Neutrophil (primary cell): ENCODE results near the gene LDLRAP1.

ENCODE experiments used
- H3K27ac ChIP-seq: fragments of 200-600 bp; sonication (generic); 2 replicates; pipeline ENCODE4 v1.5.1; 2016; ENCODE audit warnings: mild to moderate bottlenecking, moderate library complexity
- H3K27me3 ChIP-seq: fragments of 200-600 bp; sonication (generic); 2 replicates; pipeline ENCODE4 v1.6.0; 2016; ENCODE audit warnings: mild to moderate bottlenecking
- H3K36me3 ChIP-seq: fragments of 200-600 bp; sonication (generic); 2 replicates; pipeline ENCODE4 v1.5.1; 2017
- H3K4me1 ChIP-seq, 2 experiments: fragments of 200-600 bp in 1 of 2; sonication (generic) in 1 of 2; 1 replicate in 1 of 2; 2 replicates in 1 of 2; pipeline versions ENCODE4 v1.5.1 to v1.6.1; 2013 to 2016; ENCODE audit warnings: low read depth in 1 of 2, low read length in 1 of 2, mild to moderate bottlenecking in 1 of 2, moderate library complexity in 1 of 2; ENCODE audit not compliant: control insufficient read depth in 1 of 2, insufficient read depth in 1 of 2
- H3K4me3 ChIP-seq, 2 experiments: fragments of 200-600 bp in 1 of 2; sonication (generic) in 1 of 2; 1 replicate in 1 of 2; 2 replicates in 1 of 2; pipeline ENCODE4 v1.5.1; 2013 to 2016; ENCODE audit warnings: low read depth in 1 of 2, low read length in 1 of 2, mild to moderate bottlenecking in 1 of 2, moderate library complexity in 1 of 2
- H3K9me3 ChIP-seq: fragments of 200-600 bp; sonication (generic); 2 replicates; pipeline ENCODE4 v1.5.1; 2016
- TF ChIP-seq, protein P1 (sequence below): fragments of 200-600 bp; sonication (generic); IDR thresholded peaks from 2 replicates; pipeline ENCODE4 v1.5.1; 2016; ENCODE audit warnings: antibody characterized with exemption

The LDLRAP1 gene

GRCh38 chr1:25531082-25531461, 12.3 kb upstream of the LDLRAP1 start:
- no peaks in the 10 kb centered on the region for H3K27me3 ChIP-seq
- TF ChIP-seq, protein P1, sequence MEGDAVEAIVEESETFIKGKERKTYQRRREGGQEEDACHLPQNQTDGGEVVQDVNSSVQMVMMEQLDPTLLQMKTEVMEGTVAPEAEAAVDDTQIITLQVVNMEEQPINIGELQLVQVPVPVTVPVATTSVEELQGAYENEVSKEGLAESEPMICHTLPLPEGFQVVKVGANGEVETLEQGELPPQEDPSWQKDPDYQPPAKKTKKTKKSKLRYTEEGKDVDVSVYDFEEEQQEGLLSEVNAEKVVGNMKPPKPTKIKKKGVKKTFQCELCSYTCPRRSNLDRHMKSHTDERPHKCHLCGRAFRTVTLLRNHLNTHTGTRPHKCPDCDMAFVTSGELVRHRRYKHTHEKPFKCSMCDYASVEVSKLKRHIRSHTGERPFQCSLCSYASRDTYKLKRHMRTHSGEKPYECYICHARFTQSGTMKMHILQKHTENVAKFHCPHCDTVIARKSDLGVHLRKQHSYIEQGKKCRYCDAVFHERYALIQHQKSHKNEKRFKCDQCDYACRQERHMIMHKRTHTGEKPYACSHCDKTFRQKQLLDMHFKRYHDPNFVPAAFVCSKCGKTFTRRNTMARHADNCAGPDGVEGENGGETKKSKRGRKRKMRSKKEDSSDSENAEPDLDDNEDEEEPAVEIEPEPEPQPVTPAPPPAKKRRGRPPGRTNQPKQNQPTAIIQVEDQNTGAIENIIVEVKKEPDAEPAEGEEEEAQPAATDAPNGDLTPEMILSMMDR = no peak
- H3K4me3 ChIP-seq = no peak overlapping the region
- H3K9me3 ChIP-seq = no peaks in the 10 kb centered on the region
- no peaks in the 10 kb centered on the region for H3K36me3 ChIP-seq
- no peak overlapping the region for H3K27ac ChIP-seq
- no peaks in the 10 kb centered on the region for H3K4me1 ChIP-seq

DNA sequence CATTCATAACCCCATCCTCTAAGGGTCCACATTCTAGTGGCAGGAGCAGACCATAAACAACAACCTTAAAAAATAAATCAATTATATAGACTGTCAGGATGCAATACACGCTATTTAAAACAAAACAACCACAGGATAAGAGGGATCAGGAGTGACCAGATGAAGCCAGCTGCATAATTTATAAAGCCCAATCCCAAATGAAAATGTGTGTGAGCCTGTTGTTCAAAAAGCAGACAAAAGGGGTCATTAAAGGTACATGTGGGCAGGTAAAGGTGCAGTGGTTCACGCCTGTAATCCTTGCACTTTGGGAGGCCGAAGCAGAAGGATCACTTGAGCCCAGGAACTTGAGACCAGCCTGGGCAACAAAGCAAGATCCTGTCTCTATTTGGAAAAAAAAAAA, 10.4 kb upstream of the LDLRAP1 start:
- H3K36me3 ChIP-seq = no peaks in the 10 kb centered on the region
- H3K27me3 ChIP-seq = no peaks in the 10 kb centered on the region
- H3K9me3 ChIP-seq = no peaks in the 10 kb centered on the region
- no peaks in the 10 kb centered on the region for H3K4me1 ChIP-seq
- H3K4me3 ChIP-seq = no peak overlapping the region
- H3K27ac ChIP-seq = no peak overlapping the region
- TF ChIP-seq, protein P1 = no peak

GRCh38 chr1:25533775-25534409, 9.5 kb upstream of the LDLRAP1 start:
- TF ChIP-seq, protein P1 = no peak
- Histone ChIP-seq H3K4me3 (no peak overlapping the region), H3K9me3 (no peaks in the 10 kb centered on the region)

DNA sequence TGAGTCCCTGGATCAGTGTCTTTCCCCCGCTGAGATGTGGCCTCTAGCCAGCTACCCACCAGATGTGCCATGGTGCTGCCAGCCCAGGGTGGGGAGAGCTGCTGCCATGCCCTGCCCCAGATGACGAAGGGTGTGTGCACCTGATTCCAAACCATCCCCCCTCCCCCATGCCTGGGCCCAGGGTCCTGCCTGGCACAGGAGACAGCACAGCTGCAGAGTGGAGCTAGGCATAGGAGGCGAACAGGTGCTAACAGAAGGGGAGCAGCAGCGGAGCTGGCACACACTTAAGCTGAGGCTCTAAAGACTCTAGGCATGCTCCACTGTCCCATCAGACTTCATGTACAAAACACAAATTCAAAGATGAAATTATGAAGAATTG, 9.0 kb upstream of the LDLRAP1 start:
- Histone ChIP-seq H3K27ac (no peak overlapping the region), H3K9me3 (no peaks in the 10 kb centered on the region), H3K36me3 (no peaks in the 10 kb centered on the region), H3K27me3 (no peaks in the 10 kb centered on the region), H3K4me1 (no peaks in the 10 kb centered on the region), H3K4me3 (no peak overlapping the region)
- TF ChIP-seq, protein P1 = no peak

More at GRCh38 chr1:25533775-25534409, 9.5 kb upstream of the LDLRAP1 start:
- H3K4me1 ChIP-seq = no peaks in the 10 kb centered on the region
- H3K36me3 ChIP-seq = no peaks in the 10 kb centered on the region
- H3K27ac ChIP-seq = no peak overlapping the region
- no peaks in the 10 kb centered on the region for H3K27me3 ChIP-seq

GRCh38 chr1:25536124-25536523, 7.3 kb upstream of the LDLRAP1 start:
- H3K27ac ChIP-seq = no peak overlapping the region
- TF ChIP-seq, protein P1 = no peak
- H3K4me1 ChIP-seq = no peaks in the 10 kb centered on the region
- no peaks in the 10 kb centered on the region for H3K9me3 ChIP-seq
- H3K27me3 ChIP-seq = no peaks in the 10 kb centered on the region
- H3K4me3 ChIP-seq = no peak overlapping the region
- no peaks in the 10 kb centered on the region for H3K36me3 ChIP-seq
